GM19438 (cell line): ENCODE data around the gene PRSS1.
"Not testable (repeated sequence)": the region's sequence is repeated elsewhere in the genome, so short reads cannot be mapped to it uniquely, and the experiment has no call there.

Experiments
- ATAC-seq: cut with Tn5 transposase; IDR thresholded peaks from one replicate; pipeline ENCODE4 v1.9.1; 2021; ENCODE audit warnings: low read depth; ENCODE audit not compliant: unreplicated experiment

The PRSS1 gene

GRCh38 chr7:142745745-142746144 lies 3.5 kb upstream of the PRSS1 start:
- no peak for ATAC-seq

DNA sequence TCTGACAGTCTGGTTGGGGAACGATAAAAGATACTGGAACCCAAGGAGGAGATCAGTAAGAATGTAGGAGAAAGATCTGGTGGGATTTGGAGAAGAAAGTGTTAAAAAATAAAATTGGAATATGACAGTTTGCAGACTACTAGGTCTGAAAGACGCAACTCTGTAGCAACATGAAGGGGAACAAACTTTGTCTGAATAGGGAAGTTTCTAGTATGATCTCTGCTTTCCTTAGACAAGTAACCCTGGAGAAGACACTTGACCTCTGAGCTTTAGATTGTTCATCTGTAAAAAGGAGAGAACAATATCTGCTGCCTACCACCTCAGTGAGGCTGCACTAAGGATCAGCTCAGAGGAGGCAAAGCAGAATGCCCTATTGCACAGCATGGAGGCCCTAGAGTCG lies 3.0 kb upstream of the PRSS1 start:
- ATAC-seq: no peak

DNA sequence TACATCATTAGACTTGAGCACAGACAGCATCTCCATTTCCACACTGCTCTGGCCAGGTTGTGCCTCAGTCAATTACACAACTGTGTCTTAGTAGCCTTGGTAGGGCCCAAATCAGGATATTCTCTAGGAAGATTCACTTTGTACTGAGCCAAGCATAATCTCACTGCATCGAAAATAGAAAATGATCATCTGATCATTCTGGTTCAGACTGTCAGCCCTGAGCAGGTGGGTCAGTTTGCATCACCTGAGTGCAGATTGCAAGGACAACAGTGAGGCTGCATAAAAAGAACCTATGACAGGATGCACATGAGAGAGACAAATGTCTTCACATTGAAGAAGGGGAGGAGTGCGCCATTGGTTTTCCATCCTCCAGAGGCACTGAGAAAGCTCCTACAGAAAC lies 862 bp upstream of the PRSS1 start:
- ATAC-seq: not testable (repeated sequence)

GRCh38 chr7:142750321-142750938 lies 1.2 kb downstream of the PRSS1 start:
- ATAC-seq: no peak

GRCh38 chr7:142751526-142752175 lies 2.4 kb downstream of the PRSS1 start:
- not testable (repeated sequence) for ATAC-seq

DNA sequence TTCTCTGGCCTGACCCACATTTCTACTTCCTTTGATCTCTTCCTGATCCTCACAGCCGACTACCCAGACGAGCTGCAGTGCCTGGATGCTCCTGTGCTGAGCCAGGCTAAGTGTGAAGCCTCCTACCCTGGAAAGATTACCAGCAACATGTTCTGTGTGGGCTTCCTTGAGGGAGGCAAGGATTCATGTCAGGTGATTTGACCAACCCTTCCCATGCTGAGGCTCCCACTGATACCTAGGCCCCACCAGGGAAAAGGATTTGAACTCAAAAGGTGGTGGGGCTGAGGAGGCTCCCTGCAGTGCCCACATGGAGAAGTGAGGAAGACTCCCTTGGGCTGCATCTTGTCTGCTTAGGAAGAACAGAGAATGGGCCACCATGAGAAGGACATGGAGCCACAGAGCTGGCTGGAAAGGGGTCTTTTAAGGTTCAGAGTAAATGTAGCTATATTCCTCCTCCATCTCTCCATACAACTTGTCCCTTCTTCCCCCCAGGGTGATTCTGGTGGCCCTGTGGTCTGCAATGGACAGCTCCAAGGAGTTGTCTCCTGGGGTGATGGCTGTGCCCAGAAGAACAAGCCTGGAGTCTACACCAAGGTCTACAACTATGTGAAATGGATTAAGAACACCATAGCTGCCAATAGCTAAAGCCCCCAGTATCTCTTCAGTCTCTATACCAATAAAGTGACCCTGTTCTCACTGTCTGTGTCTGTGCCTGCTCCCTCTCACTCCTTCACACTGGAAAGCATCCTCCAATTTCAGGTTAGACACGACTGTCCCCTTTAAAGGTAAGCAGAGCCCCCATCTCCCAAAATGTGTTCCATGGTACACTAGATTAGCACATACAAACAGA lies 3.3 kb downstream of the PRSS1 start:
- ATAC-seq: no peak

- ATAC-seq: no peak
Observed at GRCh38 chr7:142753366-142753765, 4.1 kb downstream of the PRSS1 start.

DNA sequence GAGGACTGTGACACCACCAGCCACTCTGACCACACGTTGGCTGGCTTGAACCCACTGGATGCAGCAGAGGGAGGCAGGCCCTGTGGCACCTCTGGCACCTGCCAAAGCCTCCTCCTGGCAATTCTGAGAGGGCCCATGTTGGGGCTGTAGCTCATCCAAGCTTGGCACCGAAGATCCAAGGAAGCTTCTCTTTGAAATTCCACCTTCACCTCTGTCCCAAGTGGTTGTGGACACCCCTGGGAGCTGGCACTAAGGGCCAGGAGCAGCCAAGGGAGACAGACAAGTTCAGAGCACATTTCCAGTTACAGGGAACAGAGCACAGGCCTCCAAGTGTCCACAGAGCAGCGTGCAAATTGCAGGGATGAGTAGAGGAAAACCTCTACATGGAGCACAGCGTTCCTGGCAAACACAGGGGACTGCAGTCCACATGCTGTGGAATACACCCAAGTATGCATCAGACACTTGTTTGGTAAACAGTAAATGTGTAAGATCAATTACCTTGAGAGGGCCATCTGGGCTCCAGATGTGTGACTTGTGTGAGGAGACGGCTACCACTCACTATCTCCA lies 4.7 kb downstream of the PRSS1 start:
- not testable (repeated sequence) for ATAC-seq

DNA sequence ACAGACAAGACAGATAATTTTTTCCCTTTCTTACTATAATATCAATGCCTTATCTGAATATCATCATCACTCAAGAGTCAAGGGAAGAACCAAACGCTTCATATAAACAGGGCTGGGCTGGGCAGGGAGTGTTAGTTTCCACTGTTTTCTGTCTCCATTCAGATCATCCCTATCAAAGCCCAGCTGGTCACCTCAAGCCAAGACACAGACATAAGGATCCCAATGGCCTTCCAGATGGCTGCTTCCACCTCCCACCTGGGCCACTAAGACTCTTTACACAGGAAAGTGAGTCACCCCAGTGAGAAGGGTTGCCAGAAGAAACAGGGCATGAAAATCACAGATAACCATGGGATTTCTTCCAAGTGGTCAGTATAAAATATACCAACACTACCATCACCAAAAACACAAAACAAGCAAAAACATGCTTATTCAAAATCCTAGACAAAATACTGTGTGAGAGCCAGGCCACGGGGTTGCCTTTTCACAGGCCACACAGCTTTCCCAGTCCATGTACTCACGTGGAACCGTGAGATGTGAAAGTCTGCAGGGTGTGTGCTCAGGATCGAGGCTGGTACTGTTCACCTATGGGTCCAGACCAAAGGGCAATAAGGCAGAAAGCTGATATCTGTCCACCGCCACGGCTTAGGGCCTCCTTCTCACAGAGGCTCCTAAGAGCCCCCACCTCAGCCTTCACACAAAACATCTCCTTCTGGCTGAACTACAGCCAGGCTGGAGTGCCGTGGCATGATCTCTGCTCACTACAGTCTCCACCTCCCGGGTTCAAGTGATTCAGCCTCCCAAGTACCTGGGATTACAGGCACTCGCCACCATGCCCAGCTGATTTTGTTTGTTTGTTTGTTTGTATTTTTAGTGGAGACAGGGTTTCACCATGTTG lies 5.7 kb downstream of the PRSS1 start:
- no peak for ATAC-seq

GRCh38 chr7:142758312-142758711 lies 9.0 kb downstream of the PRSS1 start:
- ATAC-seq: not testable (repeated sequence)

DNA sequence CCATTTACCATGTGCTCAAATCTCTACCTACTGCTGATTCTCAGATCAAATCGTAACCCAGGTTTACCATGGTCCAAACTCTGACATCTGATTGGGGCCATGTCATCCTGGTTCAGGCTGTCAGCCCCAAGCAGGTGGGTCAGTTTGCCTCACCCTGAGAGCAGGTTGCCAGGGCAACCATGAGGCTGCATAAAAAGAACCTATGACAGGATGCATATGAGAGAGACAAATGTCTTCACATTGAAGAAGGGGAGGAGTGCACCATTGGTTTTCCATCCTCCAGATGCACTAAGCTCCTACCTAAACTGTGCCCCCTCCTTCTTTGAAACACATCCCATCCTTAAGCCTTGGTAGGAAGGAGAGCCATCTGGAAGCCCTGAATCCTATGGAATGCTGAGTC lies 10.2 kb downstream of the PRSS1 start:
- ATAC-seq: no peak

DNA sequence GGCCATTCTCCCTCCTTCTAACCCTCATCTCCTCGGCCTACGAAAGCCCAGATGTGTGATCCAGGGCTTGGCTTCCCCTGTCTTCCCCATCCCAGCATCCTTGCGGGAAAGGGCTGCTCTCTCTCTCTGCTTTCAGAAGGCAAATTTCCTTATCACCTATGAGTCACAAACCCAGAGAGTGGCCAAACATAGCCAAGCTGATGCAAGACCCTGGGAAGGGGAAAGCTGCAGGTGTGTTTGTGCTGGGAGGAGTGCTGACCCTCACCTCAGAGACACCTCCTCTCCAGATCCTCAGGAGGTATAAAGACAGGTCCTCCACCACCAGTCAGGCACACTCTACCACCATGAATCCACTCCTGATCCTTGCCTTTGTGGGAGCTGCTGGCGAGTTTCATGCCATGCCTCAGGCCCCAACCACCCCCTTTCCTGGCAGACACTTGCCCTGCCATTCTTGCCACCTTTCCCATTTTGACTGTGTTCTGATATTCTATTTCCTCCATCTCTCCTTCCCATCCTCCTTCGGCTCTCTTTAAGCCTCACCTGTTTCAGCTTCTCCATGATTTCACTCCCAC lies 10.9 kb downstream of the PRSS1 start:
- ATAC-seq: no peak

GRCh38 chr7:142761606-142762005 lies 12.3 kb downstream of the PRSS1 start:
- not testable (repeated sequence) for ATAC-seq

DNA sequence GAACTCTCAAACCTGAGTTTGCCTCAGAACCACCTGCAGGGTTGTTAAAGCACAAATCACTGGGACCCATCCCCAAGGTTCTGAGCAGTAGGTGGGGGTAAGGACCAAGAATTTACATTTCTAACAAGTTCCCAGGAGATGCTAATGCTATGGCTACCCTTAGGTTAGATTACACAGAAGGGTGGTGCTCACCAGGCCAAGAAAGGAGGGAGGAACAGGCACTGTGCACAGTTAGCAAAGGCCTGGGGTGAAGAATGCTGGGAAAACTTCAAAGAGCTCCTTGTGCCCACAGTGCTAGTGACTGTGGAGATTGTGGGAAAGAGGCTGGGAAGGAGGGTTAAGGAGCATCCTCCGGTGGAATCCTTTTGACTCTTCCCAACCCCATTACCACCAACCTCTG lies 12.8 kb downstream of the PRSS1 start:
- ATAC-seq: no peak

DNA sequence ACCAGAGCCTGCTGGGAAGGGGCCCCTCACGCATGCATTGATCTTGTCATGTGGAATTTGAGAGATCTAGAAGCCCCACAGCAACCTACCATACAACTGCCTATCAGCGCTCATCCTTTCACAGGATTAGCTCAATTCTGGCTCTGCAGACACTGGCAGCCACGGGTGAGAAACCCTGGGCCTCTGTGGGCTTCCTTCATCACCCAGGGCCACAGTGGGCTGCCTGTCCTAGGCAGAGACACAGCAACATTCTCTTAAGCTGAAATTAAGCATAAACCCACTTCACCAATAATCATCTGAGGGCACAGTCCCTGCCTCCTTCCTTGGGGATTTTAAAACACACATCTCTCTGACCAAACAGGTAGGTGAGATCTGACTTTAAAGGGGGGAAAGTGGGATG lies 18.2 kb downstream of the PRSS1 start:
- no peak for ATAC-seq

DNA sequence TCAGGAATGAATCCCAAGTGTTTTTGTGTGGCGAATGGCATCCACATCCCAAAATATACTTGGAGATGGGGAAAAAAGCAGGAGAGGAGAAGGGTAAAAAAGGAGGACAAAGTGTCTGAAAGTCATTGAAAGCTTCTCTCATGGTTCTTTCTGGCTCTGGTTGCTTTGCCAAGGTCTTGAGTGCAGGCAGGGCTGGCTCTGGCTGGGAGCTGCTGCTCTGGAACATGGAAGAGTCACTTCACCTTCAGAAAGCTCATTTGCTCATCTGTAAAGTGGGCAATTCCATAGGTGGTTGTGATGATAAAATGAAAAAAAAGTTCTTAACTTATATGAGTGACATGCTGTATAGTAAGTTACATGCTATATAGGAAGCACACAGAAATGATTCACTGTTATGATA lies 18.6 kb downstream of the PRSS1 start:
- no peak for ATAC-seq

DNA sequence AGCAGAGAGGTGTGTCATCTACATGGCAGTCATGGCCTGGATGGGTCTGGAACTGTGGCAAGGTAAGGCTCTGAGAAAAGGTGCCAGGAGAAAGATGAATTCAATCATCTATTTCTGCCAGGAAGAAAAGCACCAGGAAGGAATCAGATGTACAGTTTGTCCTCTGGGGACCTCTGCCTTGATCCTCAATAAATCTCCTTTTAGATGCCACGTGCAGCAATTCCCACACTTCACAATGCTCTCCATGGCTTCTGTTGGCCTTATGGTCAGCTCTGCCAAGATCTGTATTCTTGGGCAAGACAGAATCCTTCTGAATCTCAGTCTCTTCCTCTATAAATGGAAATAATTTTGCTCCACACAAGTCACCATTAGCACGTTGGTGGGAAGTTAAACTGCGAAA lies 19.6 kb downstream of the PRSS1 start:
- ATAC-seq: not testable (repeated sequence)

DNA sequence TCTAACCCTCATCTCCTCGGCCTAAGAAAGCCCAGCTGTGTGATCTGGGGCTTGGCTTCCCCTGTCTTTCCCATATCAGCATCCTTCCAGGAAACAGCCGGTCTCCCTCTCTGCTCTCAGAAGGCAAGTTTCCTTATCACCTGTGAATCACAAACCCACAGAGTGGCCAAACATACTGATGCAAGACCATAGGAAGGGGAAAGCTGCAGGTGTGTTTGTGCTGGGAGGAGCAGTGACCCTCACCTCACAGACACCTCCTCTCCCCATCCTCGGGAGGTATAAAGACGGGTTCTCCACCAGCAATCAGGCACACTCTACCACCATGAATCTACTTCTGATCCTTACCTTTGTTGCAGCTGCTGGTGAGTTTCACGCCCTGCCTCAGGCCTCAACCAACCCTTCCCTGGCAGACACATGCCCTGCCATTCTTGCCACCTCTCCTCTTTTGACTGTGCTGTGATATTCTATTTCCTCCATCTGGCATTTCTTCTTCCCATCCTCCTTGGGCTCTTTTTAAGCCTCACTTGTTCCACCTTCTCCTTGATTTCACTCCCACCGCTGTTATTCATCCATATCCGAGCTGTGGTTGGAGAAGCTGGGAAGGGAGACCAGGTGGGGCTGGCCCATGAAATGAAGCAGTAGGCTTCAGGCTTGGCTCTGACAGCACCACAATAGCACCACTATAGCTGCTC lies 21.5 kb downstream of the PRSS1 start, which contains the start of gene PRSS2:
PRSS2 (plus strand) TSS at position 310 of the 692 bp plus-strand sequence; CDS start at position 323, 13 bp downstream.
- peak; percentile 29 for ATAC-seq

DNA sequence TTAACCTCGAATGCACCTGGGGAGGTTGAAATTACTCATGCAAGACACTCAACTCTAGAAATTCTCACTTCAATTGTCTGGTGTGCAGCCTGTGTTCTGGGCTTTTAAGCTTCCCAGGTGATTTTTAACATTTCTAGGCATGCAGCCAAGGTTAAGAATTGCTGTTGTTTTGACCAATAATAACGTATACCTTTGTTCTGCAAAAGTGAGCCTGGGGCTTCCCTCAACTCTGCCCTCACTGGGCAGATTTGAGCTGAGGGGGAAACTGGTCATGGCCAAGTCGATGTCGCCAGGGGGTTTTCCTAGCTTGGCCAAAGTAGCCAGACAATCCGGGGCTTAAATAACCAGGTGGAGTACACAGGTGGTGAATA lies 22.1 kb downstream of the PRSS1 start:
- ATAC-seq: peak; percentile 91
